GM21825 (cell line): ENCODE results near the gene CUL9.
A peak's percentile ranks its signal among the peaks of the same experiment; 100 is the strongest.

ENCODE experiments used
- ATAC-seq: cut with Tn5 transposase; IDR thresholded peaks from one replicate; pipeline ENCODE4 v1.9.1; 2021; ENCODE audit warnings: mild to moderate bottlenecking, moderate library complexity; ENCODE audit not compliant: unreplicated experiment

The CUL9 gene

DNA sequence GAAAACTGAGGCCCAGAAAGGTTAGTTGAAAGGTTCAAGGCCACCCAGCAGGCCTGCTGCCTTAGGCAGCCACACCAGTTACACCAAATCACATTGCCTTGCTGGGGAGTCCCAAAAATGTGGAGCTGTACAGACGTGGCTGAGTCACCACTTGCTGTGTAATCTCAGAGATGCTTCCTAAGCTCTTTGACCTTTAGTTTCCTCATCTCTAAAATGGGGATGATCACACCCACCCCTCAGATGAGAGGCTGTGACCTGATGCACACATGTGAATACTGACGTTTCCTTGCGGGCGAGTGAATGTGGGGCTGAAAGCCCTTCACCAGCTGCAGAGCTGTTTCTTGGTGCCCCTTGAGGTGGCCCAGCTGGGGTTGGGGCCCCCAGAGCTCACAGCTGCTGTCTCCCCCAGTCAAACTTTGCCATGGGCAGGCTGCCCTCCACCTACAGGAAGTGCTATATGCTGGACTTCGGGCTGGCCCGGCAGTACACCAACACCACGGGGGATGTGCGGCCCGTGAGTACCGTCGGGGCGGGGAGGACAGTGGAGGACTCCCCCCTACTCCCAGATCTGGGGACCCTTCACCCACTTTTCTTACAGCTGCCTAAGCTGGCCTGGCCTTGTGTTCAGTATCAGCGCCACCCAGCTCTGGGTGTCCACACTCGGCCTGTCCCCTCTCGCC is 72.3 kb downstream of the CUL9 start:
- no peak for ATAC-seq

- no peak for ATAC-seq
These were observed 72.8 kb downstream of the CUL9 start for GRCh38 chr6:43254846-43255245.

DNA sequence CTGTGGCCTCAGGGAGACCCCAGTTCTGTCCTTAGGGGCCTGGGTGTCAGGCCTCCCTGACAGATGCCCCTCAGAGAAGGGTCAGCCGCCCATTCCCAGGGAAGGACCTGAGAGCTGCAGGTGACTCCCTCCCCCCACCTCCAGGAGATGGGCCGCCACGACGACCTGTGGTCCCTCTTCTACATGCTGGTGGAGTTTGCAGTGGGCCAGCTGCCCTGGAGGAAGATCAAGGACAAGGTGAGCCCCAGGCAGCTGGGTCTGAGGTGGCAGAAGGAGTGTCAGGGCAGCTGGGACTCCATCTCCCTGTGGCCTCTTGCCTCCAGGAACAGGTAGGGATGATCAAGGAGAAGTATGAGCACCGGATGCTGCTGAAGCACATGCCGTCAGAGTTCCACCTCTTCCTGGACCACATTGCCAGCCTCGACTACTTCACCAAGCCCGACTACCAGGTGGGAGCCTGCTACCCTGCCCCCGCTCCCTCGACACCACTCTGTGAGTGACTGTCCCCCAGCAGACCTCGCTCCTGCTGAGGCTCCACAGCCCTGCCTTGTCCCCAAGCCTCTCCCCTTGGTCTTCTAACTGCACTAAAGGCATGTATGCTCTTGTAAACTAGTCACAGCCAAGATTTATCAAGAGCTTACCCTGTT is 73.5 kb downstream of the CUL9 start:
- ATAC-seq: no peak

DNA sequence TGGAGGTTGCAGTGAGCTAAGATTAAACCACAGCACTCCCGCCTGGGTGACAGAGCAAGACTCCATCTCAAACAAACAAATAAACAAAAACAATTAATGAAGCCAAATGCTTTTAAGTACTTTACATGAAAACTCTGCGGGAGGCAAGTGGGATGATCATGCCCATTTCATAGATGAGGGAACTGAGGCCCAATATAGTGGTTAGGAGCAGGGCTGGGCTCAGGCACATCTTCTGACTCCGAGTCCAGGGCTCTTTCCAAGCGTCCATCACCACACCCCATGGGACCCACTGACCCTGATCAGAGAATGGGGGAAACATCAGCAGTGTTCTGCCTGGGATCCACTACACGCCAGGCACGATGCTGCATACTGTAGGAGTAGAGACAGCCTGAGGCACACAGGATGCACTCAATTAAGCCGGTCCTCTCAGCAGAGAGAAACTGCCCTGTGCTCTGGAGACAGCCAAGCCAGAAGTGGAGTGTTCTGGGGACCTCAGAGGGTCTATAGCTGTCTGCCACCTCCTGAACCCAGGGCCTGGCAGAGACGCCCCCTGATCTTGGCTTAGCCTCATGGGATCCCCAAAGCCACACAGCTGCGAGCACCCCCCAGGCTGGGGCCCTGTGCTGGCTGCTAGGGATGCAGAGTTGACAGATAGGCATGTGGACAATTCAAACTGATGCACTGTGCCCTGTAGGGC is 74.8 kb downstream of the CUL9 start:
- no peak for ATAC-seq

GRCh38 chr6:43257367-43258145 is 75.6 kb downstream of the CUL9 start:
- no peak for ATAC-seq

- no peak for ATAC-seq
These were observed 76.2 kb downstream of the CUL9 start for GRCh38 chr6:43258180-43258579.

DNA sequence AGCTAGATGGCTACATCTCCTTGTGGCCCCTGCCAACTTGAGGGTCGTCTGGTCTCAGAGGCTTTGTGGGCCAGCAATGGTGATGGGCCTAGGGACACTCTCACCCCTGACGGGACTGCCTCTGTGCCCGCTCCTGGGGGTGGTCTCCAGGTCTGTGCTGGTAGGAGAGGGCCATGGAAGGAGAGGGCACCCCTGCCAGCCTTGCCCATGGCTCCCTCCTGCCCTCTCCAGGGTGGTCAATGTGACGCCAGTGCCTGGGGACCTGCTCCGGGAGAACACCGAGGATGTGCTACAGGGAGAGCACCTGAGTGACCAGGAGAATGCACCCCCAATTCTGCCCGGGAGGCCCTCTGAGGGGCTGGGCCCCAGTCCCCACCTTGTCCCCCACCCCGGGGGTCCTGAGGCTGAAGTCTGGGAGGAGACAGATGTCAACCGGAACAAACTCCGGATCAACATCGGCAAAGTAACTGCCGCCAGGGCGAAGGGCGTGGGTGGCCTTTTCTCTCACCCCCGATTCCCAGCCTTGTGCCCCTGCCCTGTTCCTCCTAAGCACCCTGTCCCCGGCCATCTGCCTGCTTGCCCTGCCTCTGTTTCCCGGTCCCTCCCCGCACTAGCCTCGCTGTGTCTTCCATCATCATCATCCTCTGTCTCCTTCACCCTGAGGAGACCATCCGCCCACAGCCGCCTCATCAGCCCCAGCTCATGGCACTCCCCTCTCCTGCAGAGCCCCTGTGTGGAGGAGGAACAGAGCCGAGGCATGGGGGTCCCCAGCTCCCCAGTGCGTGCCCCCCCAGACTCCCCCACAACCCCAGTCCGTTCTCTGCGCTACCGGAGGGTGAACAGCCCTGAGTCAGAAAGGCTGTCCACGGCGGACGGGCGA is 77.1 kb downstream of the CUL9 start:
- no peak for ATAC-seq

DNA sequence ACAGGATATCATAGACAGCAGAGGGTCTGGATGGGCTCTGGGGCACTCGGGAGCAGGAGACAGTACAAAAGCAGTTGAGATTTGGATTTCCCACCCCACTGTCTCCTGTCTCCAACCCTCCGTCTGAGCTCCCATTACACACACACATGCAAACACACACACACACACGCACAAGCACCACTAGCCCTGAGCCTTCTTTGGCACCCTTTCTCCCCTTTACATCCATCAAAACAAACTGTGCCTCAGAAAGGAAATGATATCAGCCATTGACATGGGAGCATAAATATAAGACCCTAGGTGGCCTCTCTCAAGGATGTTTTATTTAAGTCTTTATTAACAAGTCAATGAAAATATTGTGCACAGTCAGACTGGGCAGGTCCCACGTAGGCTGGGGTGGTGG is 78.8 kb downstream of the CUL9 start:
- ATAC-seq: no peak

DNA sequence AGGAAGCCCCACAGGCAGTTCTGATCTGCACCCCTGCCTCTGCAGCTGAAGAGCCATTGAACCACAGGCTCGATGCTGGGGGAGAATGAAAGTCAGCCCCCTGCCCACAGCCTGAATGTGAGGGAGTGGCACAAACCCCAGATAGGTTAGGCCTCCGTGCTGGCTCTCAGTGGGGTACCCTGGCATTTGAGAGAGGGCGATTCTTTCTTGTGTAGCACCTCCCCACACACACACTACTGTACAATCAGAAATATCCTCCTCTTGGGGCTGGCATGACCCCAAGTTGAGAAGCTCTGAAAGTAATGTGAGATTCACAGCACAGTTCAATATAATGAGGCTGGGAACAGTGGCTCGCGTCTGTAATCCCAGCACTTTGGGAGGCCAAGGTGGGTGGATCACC is 79.2 kb downstream of the CUL9 start:
- ATAC-seq: no peak

- no peak for ATAC-seq
These were observed 80.2 kb downstream of the CUL9 start for GRCh38 chr6:43262000-43262779.

GRCh38 chr6:43262780-43263313 is 80.9 kb downstream of the CUL9 start:
- no peak for ATAC-seq

DNA sequence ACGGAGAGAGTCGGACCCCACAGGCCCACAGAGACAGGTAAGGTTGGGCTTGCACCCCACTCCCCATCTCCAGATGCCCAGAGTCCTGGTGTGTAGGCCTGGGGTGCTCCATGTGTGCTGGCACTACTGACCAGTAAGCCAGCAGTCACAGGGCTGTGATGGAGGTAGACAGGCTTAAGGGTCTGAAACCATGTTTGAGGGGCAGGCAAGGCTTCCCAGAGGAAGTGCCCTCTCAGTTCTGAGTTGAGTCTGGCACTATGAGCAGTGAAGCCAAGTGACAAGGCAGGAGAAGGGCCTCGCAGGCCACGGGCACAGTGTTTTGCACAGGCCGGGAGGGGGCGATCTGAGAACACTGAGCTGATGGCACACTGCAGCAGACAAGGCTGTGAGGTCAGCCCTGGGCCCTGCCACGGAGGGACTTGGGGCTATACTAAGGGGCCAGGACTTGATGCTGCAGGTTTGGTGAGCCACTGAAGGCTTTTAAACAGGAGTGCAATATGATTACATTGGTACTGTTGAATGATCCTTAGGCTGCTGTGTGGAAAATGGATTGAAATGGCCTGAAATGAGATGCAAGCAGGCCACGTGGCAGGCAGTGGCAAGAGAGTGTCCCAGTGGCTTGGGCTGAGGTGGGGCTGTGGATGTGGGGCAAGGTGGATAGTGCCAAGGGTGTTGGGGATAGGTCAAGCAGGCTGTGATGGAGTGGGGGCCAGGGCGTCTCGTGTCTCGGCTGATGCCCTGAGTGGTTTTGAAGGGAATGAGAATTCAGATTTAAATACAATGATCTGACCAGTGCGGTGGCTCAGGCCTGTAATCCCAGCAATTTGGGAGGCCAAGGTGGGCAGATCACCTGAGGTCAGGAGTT is 81.5 kb downstream of the CUL9 start:
- peak; percentile 67 for ATAC-seq

DNA sequence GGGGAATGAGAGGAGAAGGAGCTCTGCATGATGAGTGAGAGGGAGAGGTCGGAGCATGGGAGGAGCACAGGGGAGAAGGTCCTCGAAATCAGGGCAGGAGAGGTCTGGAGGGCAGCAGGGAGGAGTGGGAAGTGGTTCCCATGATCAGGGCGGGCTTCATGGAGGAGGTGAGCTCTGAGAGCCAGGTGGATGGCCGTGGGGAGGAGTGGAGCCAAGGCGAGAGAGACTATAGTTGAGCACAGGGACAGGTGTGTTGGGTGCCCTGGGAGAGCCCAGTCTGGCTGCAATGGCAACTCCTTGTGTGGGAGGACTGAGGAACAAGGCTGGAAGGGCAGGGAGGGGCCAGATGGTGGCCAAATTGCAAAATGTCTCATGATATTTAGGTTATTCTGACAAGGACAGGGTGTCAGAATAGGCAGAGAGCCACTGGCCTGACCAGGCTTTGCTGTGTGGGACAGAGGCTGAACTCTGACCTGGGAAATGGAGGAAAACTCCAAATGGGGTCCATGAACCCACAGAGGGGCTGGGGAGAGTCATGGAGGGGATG is 82.7 kb downstream of the CUL9 start:
- no peak for ATAC-seq

DNA sequence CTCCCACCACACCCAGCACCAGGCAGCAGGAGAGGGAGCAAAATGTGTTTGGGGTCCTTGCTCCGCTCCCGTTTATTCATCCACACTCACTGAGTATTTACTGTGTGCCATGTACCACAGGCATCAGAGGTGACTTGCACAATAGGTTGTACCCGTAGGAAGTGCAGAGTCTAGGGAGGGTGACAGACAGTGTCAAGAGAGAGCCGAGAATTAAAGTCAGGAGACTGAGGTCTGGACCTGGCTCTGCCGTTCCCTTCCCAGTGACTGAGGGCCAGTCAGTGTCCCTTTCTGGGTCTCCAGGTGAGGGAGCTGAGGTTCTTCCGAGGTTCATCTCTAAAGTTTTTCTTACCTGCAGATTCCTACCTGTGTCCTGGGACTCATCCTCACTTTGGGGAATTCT is 83.6 kb downstream of the CUL9 start:
- ATAC-seq: no peak

DNA sequence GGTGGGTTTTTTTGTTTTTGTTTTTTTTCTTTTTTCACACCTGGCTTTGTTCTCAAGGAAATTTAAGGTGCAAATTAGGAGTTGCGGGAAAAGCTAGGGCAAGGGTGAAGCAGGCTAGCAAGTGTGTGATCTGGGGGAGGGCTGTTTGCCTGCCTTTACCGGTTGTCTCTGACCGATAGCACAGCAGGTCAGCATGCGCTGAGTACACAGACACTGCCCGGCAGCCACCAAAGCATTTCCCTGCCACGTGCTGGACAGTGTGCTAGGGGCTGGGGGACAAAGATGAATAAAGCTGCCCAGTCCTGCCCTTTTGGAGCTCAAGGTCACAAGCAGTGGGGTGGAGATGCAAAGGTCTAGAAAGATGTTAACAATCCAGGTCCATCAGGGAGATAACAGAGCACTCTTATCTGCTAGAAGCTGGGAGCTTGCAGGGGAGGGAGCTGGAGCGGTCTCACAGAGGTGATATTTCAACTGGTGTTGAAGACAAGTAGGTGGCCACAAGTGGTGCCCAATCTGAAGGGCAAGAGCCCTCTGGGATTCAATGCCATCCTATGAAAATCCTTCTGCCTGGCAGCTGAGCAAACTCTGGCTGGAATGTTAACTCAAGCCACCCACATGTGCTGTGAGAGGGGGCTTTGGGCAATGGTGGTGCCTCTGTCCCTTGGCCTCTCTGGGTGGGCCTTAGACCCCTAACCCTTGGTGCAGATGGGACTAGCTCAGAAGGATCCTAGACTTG is 85.8 kb downstream of the CUL9 start:
- ATAC-seq: no peak

GRCh38 chr6:43268355-43268700 is 86.3 kb downstream of the CUL9 start:
- no peak for ATAC-seq

DNA sequence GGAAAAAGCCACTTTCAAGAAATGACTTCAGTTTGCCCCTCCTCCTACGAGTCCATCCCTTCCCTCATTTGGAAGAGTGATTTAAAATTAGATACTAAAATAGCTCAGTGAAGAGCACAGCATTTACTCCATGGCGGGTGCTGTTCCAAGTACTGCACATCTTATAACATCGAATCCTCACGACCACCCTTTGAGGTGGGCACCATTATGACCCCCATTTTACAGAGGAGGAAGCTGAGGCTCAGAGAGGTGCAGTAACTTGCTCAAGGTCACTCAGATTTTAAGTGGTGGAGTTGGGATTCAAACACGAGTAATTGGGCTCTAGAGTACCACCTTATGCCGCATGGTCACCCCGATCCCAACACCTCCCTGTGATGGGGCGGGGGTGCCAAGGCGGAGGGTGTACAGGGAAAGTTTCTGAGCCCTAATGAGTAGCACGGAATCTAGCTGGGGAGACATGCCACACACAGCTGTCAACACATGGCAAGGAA is 86.8 kb downstream of the CUL9 start:
- no peak for ATAC-seq
